Measurements from ENCODE around the gene WWOX. TPM values are rescaled to one million over a fixed set of nuclear protein-coding genes. Genes with fewer than 3 reads are reported as not detected.

The WWOX gene
- total and polyA plus RNA-seq, 2 of the 13 experiments (the other 11 are each of a cell fraction or from before 2014, with no cell fraction given): 9.1 to 37.4 TPM

DNA sequence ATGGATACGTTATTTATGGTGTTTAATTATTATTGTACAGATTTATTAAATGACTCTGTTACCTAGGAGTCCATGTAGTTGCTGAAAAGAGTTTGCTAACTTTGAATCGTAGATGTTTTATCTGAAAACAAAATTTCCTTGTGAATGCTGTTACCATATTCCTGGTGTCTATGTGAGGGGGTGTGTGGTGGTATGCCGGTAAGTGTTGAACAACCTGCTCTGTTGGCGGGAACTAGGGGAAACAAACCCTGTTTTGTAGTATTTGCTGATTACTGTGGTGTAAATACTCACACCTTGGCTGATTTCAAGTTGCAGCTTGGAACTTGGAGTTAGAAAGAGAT, 386.4 kb downstream of the WWOX start (continued):
- TF ChIP-seq SCMH1 (CRISPR knock-in tag; IDR thresholded peaks at IDR 0.05; ENCODE audit: borderline replicate concordance) (no peak), ZNF674 (CRISPR knock-in tag; IDR thresholded peaks at IDR 0.05; ENCODE audit: low read depth) (no peak), SYNCRIP (IDR thresholded peaks at IDR 0.05; ENCODE audit: insufficient read depth, low read depth, low read length) (no peak), ZNF530 (CRISPR knock-in tag; IDR thresholded peaks at IDR 0.05; ENCODE audit: low read depth) (no peak)
- TF ChIP-seq, protein P1, sequence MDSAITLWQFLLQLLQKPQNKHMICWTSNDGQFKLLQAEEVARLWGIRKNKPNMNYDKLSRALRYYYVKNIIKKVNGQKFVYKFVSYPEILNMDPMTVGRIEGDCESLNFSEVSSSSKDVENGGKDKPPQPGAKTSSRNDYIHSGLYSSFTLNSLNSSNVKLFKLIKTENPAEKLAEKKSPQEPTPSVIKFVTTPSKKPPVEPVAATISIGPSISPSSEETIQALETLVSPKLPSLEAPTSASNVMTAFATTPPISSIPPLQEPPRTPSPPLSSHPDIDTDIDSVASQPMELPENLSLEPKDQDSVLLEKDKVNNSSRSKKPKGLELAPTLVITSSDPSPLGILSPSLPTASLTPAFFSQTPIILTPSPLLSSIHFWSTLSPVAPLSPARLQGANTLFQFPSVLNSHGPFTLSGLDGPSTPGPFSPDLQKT (CRISPR knock-in tag; IDR thresholded peaks at IDR 0.05; ENCODE audit: borderline replicate concordance): no peak
- TF ChIP-seq, protein P2, sequence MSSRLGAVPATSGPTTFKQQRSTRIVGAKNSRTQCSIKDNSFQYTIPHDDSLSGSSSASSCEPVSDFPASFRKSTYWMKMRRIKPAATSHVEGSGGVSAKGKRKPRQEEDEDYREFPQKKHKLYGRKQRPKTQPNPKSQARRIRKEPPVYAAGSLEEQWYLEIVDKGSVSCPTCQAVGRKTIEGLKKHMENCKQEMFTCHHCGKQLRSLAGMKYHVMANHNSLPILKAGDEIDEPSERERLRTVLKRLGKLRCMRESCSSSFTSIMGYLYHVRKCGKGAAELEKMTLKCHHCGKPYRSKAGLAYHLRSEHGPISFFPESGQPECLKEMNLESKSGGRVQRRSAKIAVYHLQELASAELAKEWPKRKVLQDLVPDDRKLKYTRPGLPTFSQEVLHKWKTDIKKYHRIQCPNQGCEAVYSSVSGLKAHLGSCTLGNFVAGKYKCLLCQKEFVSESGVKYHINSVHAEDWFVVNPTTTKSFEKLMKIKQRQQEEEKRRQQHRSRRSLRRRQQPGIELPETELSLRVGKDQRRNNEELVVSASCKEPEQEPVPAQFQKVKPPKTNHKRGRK (CRISPR knock-in tag; IDR thresholded peaks at IDR 0.05): no peak
- TF ChIP-seq, protein P3, sequence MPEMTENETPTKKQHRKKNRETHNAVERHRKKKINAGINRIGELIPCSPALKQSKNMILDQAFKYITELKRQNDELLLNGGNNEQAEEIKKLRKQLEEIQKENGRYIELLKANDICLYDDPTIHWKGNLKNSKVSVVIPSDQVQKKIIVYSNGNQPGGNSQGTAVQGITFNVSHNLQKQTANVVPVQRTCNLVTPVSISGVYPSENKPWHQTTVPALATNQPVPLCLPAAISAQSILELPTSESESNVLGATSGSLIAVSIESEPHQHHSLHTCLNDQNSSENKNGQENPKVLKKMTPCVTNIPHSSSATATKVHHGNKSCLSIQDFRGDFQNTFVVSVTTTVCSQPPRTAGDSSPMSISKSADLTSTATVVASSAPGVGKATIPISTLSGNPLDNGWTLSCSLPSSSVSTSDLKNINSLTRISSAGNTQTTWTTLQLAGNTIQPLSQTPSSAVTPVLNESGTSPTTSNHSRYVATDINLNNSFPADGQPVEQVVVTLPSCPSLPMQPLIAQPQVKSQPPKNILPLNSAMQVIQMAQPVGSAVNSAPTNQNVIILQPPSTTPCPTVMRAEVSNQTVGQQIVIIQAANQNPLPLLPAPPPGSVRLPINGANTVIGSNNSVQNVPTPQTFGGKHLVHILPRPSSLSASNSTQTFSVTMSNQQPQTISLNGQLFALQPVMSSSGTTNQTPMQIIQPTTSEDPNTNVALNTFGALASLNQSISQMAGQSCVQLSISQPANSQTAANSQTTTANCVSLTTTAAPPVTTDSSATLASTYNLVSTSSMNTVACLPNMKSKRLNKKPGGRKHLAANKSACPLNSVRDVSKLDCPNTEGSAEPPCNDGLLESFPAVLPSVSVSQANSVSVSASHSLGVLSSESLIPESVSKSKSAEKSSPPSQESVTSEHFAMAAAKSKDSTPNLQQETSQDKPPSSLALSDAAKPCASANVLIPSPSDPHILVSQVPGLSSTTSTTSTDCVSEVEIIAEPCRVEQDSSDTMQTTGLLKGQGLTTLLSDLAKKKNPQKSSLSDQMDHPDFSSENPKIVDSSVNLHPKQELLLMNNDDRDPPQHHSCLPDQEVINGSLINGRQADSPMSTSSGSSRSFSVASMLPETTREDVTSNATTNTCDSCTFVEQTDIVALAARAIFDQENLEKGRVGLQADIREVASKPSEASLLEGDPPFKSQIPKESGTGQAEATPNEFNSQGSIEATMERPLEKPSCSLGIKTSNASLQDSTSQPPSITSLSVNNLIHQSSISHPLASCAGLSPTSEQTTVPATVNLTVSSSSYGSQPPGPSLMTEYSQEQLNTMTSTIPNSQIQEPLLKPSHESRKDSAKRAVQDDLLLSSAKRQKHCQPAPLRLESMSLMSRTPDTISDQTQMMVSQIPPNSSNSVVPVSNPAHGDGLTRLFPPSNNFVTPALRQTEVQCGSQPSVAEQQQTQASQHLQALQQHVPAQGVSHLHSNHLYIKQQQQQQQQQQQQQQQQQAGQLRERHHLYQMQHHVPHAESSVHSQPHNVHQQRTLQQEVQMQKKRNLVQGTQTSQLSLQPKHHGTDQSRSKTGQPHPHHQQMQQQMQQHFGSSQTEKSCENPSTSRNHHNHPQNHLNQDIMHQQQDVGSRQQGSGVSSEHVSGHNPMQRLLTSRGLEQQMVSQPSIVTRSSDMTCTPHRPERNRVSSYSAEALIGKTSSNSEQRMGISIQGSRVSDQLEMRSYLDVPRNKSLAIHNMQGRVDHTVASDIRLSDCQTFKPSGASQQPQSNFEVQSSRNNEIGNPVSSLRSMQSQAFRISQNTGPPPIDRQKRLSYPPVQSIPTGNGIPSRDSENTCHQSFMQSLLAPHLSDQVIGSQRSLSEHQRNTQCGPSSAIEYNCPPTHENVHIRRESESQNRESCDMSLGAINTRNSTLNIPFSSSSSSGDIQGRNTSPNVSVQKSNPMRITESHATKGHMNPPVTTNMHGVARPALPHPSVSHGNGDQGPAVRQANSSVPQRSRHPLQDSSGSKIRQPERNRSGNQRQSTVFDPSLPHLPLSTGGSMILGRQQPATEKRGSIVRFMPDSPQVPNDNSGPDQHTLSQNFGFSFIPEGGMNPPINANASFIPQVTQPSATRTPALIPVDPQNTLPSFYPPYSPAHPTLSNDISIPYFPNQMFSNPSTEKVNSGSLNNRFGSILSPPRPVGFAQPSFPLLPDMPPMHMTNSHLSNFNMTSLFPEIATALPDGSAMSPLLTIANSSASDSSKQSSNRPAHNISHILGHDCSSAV (CRISPR knock-in tag; IDR thresholded peaks at IDR 0.05; ENCODE audit: borderline replicate concordance): no peak
- TF ChIP-seq, protein P4, sequence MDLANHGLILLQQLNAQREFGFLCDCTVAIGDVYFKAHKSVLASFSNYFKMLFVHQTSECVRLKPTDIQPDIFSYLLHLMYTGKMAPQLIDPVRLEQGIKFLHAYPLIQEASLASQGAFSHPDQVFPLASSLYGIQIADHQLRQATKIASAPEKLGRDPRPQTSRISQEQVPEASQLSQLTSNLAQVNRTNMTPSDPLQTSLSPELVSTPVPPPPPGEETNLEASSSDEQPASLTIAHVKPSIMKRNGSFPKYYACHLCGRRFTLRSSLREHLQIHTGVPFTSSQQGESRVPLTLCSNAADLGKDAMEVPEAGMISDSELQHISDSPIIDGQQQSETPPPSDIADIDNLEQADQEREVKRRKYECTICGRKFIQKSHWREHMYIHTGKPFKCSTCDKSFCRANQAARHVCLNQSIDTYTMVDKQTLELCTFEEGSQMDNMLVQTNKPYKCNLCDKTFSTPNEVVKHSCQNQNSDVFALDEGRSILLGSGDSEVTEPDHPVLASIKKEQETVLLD (CRISPR knock-in tag; IDR thresholded peaks at IDR 0.05; ENCODE audit: low read depth): 0 out of 2 replicates have a peak, but pooled peaks have one; percentile 2
- TF ChIP-seq, protein P5, sequence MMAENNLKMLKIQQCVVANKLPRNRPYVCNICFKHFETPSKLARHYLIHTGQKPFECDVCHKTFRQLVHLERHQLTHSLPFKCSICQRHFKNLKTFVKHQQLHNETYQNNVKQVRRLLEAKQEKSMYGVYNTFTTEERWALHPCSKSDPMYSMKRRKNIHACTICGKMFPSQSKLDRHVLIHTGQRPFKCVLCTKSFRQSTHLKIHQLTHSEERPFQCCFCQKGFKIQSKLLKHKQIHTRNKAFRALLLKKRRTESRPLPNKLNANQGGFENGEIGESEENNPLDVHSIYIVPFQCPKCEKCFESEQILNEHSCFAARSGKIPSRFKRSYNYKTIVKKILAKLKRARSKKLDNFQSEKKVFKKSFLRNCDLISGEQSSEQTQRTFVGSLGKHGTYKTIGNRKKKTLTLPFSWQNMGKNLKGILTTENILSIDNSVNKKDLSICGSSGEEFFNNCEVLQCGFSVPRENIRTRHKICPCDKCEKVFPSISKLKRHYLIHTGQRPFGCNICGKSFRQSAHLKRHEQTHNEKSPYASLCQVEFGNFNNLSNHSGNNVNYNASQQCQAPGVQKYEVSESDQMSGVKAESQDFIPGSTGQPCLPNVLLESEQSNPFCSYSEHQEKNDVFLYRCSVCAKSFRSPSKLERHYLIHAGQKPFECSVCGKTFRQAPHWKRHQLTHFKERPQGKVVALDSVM (CRISPR knock-in tag; IDR thresholded peaks at IDR 0.05): no peak
- TF ChIP-seq, protein P6, sequence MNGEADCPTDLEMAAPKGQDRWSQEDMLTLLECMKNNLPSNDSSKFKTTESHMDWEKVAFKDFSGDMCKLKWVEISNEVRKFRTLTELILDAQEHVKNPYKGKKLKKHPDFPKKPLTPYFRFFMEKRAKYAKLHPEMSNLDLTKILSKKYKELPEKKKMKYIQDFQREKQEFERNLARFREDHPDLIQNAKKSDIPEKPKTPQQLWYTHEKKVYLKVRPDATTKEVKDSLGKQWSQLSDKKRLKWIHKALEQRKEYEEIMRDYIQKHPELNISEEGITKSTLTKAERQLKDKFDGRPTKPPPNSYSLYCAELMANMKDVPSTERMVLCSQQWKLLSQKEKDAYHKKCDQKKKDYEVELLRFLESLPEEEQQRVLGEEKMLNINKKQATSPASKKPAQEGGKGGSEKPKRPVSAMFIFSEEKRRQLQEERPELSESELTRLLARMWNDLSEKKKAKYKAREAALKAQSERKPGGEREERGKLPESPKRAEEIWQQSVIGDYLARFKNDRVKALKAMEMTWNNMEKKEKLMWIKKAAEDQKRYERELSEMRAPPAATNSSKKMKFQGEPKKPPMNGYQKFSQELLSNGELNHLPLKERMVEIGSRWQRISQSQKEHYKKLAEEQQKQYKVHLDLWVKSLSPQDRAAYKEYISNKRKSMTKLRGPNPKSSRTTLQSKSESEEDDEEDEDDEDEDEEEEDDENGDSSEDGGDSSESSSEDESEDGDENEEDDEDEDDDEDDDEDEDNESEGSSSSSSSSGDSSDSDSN (CRISPR knock-in tag; IDR thresholded peaks at IDR 0.05): no peak
